Endothelial cell of umbilical vein (primary cell): ENCODE data around the gene SLC16A11. TPM values are rescaled to one million over a fixed set of nuclear protein-coding genes. Genes with fewer than 3 reads are reported as not detected.
"Not testable (repeated sequence)": the region's sequence is repeated elsewhere in the genome, so short reads cannot be mapped to it uniquely, and the experiment has no call there.

Source experiments
- BruUV-seq: library from RNA; stranded (reverse); fragments of 400-500 nt; replicated peaks from 2 replicates; lab custom pipeline; 2021; lab: Mats Ljungman, UMichigan
- CTCF ChIA-PET: fragments of 300-600, 350-600 bp; sonication (Branson Sonifier 250); formaldehyde crosslinking; loops from one replicate; lab custom pipeline; 2021; ENCODE audit warnings: antibody characterized with exemption, inconsistent platforms; lab: Charles Lee
- POLR2A ChIA-PET: fragments of 300-600, 350-600 bp; sonication (Branson Sonifier 250); formaldehyde crosslinking; loops from one replicate; lab custom pipeline; 2021; ENCODE audit warnings: antibody characterized with exemption, inconsistent platforms; lab: Charles Lee
- DNase-seq: peaks from one replicate; pipeline ENCODE4 v3.0.0-alpha.2; 2011; ENCODE audit warnings: low read depth, low spot score
- FAIRE-seq: peaks from 2 replicates; lab custom pipeline; 2011; peaks lifted over from hg19 to GRCh38; lab: Jason Lieb, UNC
- H2AFZ ChIP-seq: 2 replicates; pipeline ENCODE4 v1.6.0; 2012; ENCODE audit warnings: low read depth, low read length, control low read depth, inconsistent platforms
- H3K27ac ChIP-seq: 2 replicates; pipeline ENCODE4 v1.5.1; 2011; ENCODE audit warnings: low read depth, mild to moderate bottlenecking, control low read depth, low read length, moderate library complexity; ENCODE audit not compliant: insufficient read depth
- H3K27me3 ChIP-seq, 2 experiments: 2 replicates each; pipeline versions ENCODE4 v1.6.0 to v1.6.1; 2011; ENCODE audit warnings: low read length in 2 of 2, mixed read lengths in 1 of 2; ENCODE audit not compliant: control insufficient read depth in 2 of 2, insufficient read depth in 2 of 2
- H3K36me3 ChIP-seq, 2 experiments: 2 replicates in 1 of 2; 3 replicates in 1 of 2; pipeline ENCODE4 v1.5.1; 2011; ENCODE audit warnings: low read length in 2 of 2, mild to moderate bottlenecking in 1 of 2, moderate library complexity in 1 of 2; ENCODE audit not compliant: control insufficient read depth in 2 of 2, insufficient read depth in 2 of 2; ENCODE audit errors: extremely low read depth in 1 of 2
- H3K4me1 ChIP-seq: 3 replicates; pipeline ENCODE4 v1.5.1; 2011; ENCODE audit warnings: mild to moderate bottlenecking, low read length; ENCODE audit not compliant: control insufficient read depth, insufficient read depth; ENCODE audit errors: extremely low read depth
- H3K4me2 ChIP-seq: 2 replicates; pipeline ENCODE4 v1.6.1; 2011; ENCODE audit warnings: low read length, control low read depth, mixed read lengths; ENCODE audit not compliant: insufficient read depth
- H3K4me3 ChIP-seq, 3 experiments: fragments of 200-600 bp in 1 of 3; sonication (generic), shearing (Covaris generic) in 1 of 3; replicated peaks in 1 of 3; 2 replicates each; pipeline ENCODE4 v1.5.1; 2011 to 2016; ENCODE audit warnings: control low read depth in 3 of 3, low read length in 3 of 3, mild to moderate bottlenecking in 2 of 3, inconsistent platforms in 1 of 3, low read depth in 1 of 3, moderate library complexity in 1 of 3; ENCODE audit not compliant: insufficient read depth in 1 of 3
- H3K79me2 ChIP-seq: 2 replicates; pipeline ENCODE4 v1.6.0; 2012; ENCODE audit warnings: low read length, inconsistent platforms; ENCODE audit not compliant: control insufficient read depth, insufficient read depth
- H3K9ac ChIP-seq: replicated peaks from 2 replicates; pipeline ENCODE3; 2011; ENCODE audit warnings: low read length, control low read depth; ENCODE audit not compliant: insufficient read depth; ENCODE audit errors: extremely low read depth
- H3K9me1 ChIP-seq: replicated peaks from 3 replicates; pipeline ENCODE4 v1.6.0; 2011; ENCODE audit warnings: mild to moderate bottlenecking, low read length; ENCODE audit not compliant: control insufficient read depth, insufficient read depth; ENCODE audit errors: extremely low read depth
- H3K9me3 ChIP-seq: replicated peaks from 2 replicates; pipeline ENCODE4 v1.5.1; 2012; ENCODE audit warnings: low read length, inconsistent platforms; ENCODE audit not compliant: control insufficient read depth, insufficient read depth
- H4K20me1 ChIP-seq: replicated peaks from 2 replicates; pipeline ENCODE3; 2011; ENCODE audit warnings: mild to moderate bottlenecking, low read length; ENCODE audit not compliant: control insufficient read depth, insufficient read depth; ENCODE audit errors: extremely low read depth
- EZH2 ChIP-seq: IDR thresholded peaks from 2 replicates; pipeline ENCODE4 v1.6.1; 2012; ENCODE audit warnings: borderline replicate concordance, low read depth, mild to moderate bottlenecking, moderate library complexity, low read length, inconsistent platforms; ENCODE audit not compliant: severe bottlenecking
- FOS ChIP-seq: IDR thresholded peaks from 2 replicates; pipeline ENCODE4 v1.6.1; 2011; ENCODE audit warnings: mild to moderate bottlenecking, low read length, moderate library complexity, borderline replicate concordance; ENCODE audit not compliant: insufficient read depth
- GATA2 ChIP-seq: IDR thresholded peaks from 2 replicates; pipeline ENCODE4 v1.7.0; 2011; ENCODE audit warnings: low read depth, mild to moderate bottlenecking, moderate library complexity, mixed read lengths, low read length; ENCODE audit not compliant: insufficient read length, insufficient read depth
- JUN ChIP-seq: IDR thresholded peaks from 2 replicates; pipeline ENCODE4 v1.6.1; 2011; ENCODE audit warnings: borderline replicate concordance, low read depth; ENCODE audit not compliant: insufficient read length, insufficient read depth
- MYC ChIP-seq: IDR thresholded peaks from one replicate; pipeline ENCODE4 v1.6.1; 2011; ENCODE audit warnings: mild to moderate bottlenecking, low read depth, low read length
- POLR2A ChIP-seq: IDR thresholded peaks from 2 replicates; pipeline ENCODE4 v1.6.1; 2012; ENCODE audit warnings: low read depth, mild to moderate bottlenecking, control low read depth, low read length
- POLR2AphosphoS5 ChIP-seq: IDR thresholded peaks from 2 replicates; pipeline ENCODE4 v1.6.1; 2012; ENCODE audit warnings: low read depth, mild to moderate bottlenecking, control low read depth, low read length, moderate library complexity; ENCODE audit not compliant: insufficient read depth
- dilution Hi-C: fragments of 300-500 bp; cut with MboI; formaldehyde crosslinking; loops from one replicate; pipeline ENCODE4 v1.15.0; 2019; ENCODE audit warnings: low sequenced_read_pairs; ENCODE audit not compliant: extremely low pct_ligation_motif_present
- intact Hi-C: fragments of 100-400 bp; cut with micrococcal nuclease; formaldehyde crosslinking; loops from one replicate; pipeline ENCODE4 v1.10.0; 2022
- polyA plus RNA-seq, 4 experiments: library from polyadenylated mRNA; depleted of rRNA in 3 of 4; stranded (reverse) in 3 of 4; unstranded in 1 of 4; fragments of >200 nt; gene quantifications; 2 replicates each; pipeline versions ENCODE4 v1.2.1 to v1.2.3, GENCODE V29; 2011 to 2012; ENCODE audit warnings: missing spikeins in 1 of 4
- total RNA-seq: library from RNA; stranded (reverse); gene quantifications from 2 replicates; pipeline ENCODE4 v1.2.3, GENCODE V29; 2021
- TF ChIP-seq, protein P1 (sequence below), 2 donors: IDR thresholded peaks; 1 replicate in 1 of 2; 2 replicates in 1 of 2; pipeline ENCODE4 v1.5.1; 2011; ENCODE audit warnings: low read length in 2 of 2, mild to moderate bottlenecking in 2 of 2, moderate library complexity in 2 of 2, control low read depth in 1 of 2, inconsistent platforms in 1 of 2, low read depth in 1 of 2; ENCODE audit not compliant: insufficient read depth in 1 of 2; ENCODE audit errors: extremely low read depth in 1 of 2
- TF ChIP-seq, protein P2 (sequence below): IDR thresholded peaks from 2 replicates; pipeline ENCODE4 v1.6.1; 2011; ENCODE audit not compliant: insufficient read depth, insufficient read length

The SLC16A11 gene
- total and polyA plus RNA-seq, 2 donors (not counting 3 experiments of a cell fraction or from before 2014, with no cell fraction given), result 0.95 to 1.4 TPM

DNA sequence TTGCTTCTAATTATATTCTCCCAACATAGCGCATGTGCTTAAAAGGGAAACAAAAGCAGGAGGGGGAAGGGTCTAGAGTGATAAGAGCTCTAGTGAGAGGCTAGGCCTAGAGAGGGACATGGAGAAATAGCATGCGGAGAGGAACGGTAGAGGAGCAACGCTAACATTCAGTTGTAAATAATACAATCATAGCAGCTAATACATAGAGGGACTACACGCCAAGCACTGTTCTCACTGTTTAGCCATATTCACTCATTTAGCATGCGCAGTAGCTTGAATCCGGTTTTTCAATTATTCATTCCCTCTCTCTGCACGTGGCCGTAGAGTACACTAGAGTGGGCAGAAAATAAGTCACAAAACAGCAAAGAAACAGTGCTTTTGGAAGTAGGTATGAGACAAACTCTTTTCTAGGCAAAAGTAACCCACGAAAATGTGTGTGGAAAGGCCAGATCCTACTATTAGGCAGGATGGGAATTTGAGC is 49.7 kb downstream of the SLC16A11 start:
- H2AFZ ChIP-seq, result no peak overlapping the region
- DNase-seq (no peak), FAIRE-seq (no peak)
- ChIA-PET POLR2A (no interaction called here), CTCF (interaction anchor here (1.6 kb wide), 1 partner anchor 9 kb away, joined by 4 read pairs; no protein-coding TSS in a partner anchor)
- no peaks in the 10 kb centered on the region for H3K4me1 ChIP-seq
- H4K20me1 ChIP-seq, result no peaks in the 10 kb centered on the region
- no peaks in the 10 kb centered on the region for H3K9me3 ChIP-seq
- BruUV-seq, result no TSS peak
- H3K36me3 ChIP-seq, result peaks cover 3% of the 10 kb centered on the region in 2 experiments
- intact Hi-C loops (no loop called here), dilution Hi-C loops (no loop called here)
- no peak overlapping the region for H3K9ac ChIP-seq
- TF ChIP-seq EZH2 (no peak), MYC (no peak), GATA2 (no peak), JUN (no peak), POLR2A (no peak), FOS (no peak), POLR2AphosphoS5 (no peak)
- TF ChIP-seq, protein P1, sequence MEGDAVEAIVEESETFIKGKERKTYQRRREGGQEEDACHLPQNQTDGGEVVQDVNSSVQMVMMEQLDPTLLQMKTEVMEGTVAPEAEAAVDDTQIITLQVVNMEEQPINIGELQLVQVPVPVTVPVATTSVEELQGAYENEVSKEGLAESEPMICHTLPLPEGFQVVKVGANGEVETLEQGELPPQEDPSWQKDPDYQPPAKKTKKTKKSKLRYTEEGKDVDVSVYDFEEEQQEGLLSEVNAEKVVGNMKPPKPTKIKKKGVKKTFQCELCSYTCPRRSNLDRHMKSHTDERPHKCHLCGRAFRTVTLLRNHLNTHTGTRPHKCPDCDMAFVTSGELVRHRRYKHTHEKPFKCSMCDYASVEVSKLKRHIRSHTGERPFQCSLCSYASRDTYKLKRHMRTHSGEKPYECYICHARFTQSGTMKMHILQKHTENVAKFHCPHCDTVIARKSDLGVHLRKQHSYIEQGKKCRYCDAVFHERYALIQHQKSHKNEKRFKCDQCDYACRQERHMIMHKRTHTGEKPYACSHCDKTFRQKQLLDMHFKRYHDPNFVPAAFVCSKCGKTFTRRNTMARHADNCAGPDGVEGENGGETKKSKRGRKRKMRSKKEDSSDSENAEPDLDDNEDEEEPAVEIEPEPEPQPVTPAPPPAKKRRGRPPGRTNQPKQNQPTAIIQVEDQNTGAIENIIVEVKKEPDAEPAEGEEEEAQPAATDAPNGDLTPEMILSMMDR (IDR thresholded peaks at IDR 0.05; ENCODE audit: extremely low read depth in 1 of 2, insufficient read depth in 1 of 2, low read depth in 1 of 2, low read length in 2 of 2), result no peak
- TF ChIP-seq, protein P2, sequence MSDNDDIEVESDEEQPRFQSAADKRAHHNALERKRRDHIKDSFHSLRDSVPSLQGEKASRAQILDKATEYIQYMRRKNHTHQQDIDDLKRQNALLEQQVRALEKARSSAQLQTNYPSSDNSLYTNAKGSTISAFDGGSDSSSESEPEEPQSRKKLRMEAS, result no peak
- H3K4me3 ChIP-seq, result no peak overlapping the region
- no peaks in the 10 kb centered on the region for H3K9me1 ChIP-seq
- H3K4me2 ChIP-seq, result no peak overlapping the region
- H3K27me3 ChIP-seq, result no peaks in the 10 kb centered on the region
- no peaks in the 10 kb centered on the region for H3K79me2 ChIP-seq
- no peak overlapping the region for H3K27ac ChIP-seq

DNA sequence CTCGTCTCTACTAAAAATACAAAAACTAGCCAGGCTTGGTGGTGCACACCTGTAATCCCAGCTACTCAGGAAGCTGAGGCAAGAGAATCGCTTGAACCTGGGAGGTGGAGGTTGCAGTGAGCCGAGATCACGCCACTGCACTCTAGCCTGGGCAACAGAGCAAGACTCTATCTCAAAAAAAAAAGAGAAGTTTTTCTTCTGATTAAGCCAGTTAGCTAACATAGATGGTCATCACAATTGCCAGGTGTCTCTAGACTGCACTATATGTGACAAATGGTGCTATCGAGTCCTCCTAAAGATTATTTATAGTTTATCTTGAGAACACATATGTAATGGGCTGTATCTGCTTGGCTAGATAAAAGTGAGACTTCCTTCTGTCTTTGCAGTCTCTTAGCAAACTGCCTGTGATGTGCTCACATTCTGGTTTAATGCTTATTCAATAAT is 50.3 kb downstream of the SLC16A11 start:
- H3K9me3 ChIP-seq, BruUV-seq, H3K4me3 ChIP-seq, FAIRE-seq, H2AFZ ChIP-seq, H3K4me1 ChIP-seq, H3K27ac ChIP-seq, H3K79me2 ChIP-seq, H3K36me3 ChIP-seq, H3K9ac ChIP-seq, DNase-seq, H3K4me2 ChIP-seq, dilution Hi-C loops, intact Hi-C loops, H3K9me1 ChIP-seq, POLR2A ChIA-PET, H3K27me3 ChIP-seq, H4K20me1 ChIP-seq: not testable (repeated sequence)
- CTCF ChIA-PET, result interaction anchor here (1.1 to 1.6 kb wide), 3 partner anchors 10 to 151 kb away, joined by 3 to 4 read pairs (median 3); no protein-coding TSS in a partner anchor
